Peyer's patch (tissue), 4 donors: ENCODE measurements around the gene MRPL43. TPM values are rescaled to one million over a fixed set of nuclear protein-coding genes. Genes with fewer than 3 reads are reported as not detected.
"Not testable (repeated sequence)": the region's sequence is repeated elsewhere in the genome, so short reads cannot be mapped to it uniquely, and the experiment has no call there.

Experiments
- DNase-seq, 3 donors: peaks; one replicate each; pipeline ENCODE4 v3.0.0-alpha.2; 2017 to 2019
- H3K27ac ChIP-seq, 4 donors: fragments of 200-600 bp; sonication (generic); one replicate each; pipeline ENCODE4 v1.5.1; 2016 to 2019
- H3K27me3 ChIP-seq, 2 donors: fragments of 200-600 bp; sonication (generic); one replicate each; pipeline ENCODE4 v1.5.1; 2019
- H3K36me3 ChIP-seq, 3 donors: fragments of 200-600 bp; sonication (generic); one replicate each; pipeline ENCODE4 v1.5.1; 2016 to 2019
- H3K4me1 ChIP-seq, 4 donors: fragments of 200-600 bp; sonication (generic); one replicate each; pipeline ENCODE4 v1.5.1; 2016 to 2019
- H3K4me3 ChIP-seq, 4 donors: fragments of 200-600 bp; sonication (generic); 1 replicate in 3 of 4; 2 replicates in 1 of 4; pipeline ENCODE4 v1.5.1; 2016 to 2019; ENCODE audit warnings: mild to moderate bottlenecking in 1 of 4
- H3K9me3 ChIP-seq, 4 donors: fragments of 200-600 bp; sonication (generic); one replicate each; pipeline ENCODE4 v1.5.1; 2016 to 2019; ENCODE audit warnings: mild to moderate bottlenecking in 1 of 4
- CTCF ChIP-seq, 6 experiments: fragments of 450-650 bp in 4 of 6; fragments of 200-600 bp in 2 of 6; sonication (generic) in 1 of 6; IDR thresholded peaks; one replicate each; pipeline ENCODE4 v1.5.1; 2017 to 2019; ENCODE audit warnings: antibody characterized with exemption in 6 of 6, mild to moderate bottlenecking in 3 of 6, moderate library complexity in 1 of 6
- POLR2A ChIP-seq, 2 donors: fragments of 450-650 bp; IDR thresholded peaks; one replicate each; pipeline ENCODE4 v1.5.1; 2017; ENCODE audit warnings: antibody characterized with exemption in 2 of 2, mild to moderate bottlenecking in 2 of 2, moderate library complexity in 2 of 2
- total RNA-seq, 4 donors: library from RNA; depleted of rRNA; stranded (reverse); fragments of >200 nt; gene quantifications; one replicate each; pipeline ENCODE4 v1.1.0, GENCODE V29; 2016

The MRPL43 gene
- total RNA-seq: 10 to 100 TPM; 40.5 to 85.5 (median 61.7) TPM

GRCh38 chr10:100986952-100987684 is at the start of gene MRPL43, which contains the start of gene TWNK:
Gene MRPL43 (minus strand): TSS chr10:100987497. CDS start chr10:100987443, 54 bp downstream.
Gene TWNK (plus strand): TSS chr10:100987543. CDS start chr10:100988211, 668 bp downstream.
- peak; percentile 82 to 93 (median 90) for DNase-seq
- H3K27ac ChIP-seq: peak within 1 kb of the TSS; percentile 71 to 92 (median 82)

GRCh38 chr10:101036726-101037125 is 49.4 kb upstream of the MRPL43 start:
- Histone ChIP-seq H3K9me3 (no peaks in the 10 kb centered on the region), H3K4me1 (peaks cover 0 to 32% (median 4%) of the 10 kb centered on the region in 4 donors), H3K36me3 (peaks cover 0 to 57% (median 0%) of the 10 kb centered on the region in 3 donors), H3K27ac (no peak overlapping the region), H3K27me3 (no peaks in the 10 kb centered on the region), H3K4me3 (no peak overlapping the region)
- no peak for DNase-seq
- TF ChIP-seq CTCF (IDR thresholded peaks at IDR 0.05): no peak
- TF ChIP-seq POLR2A (IDR thresholded peaks at IDR 0.05): no peak

More at GRCh38 chr10:100986952-100987684, at the start of gene MRPL43, which contains the start of gene TWNK:
- Histone ChIP-seq H3K27me3 (no peaks in the 10 kb centered on the region), H3K4me3 (peak within 1 kb of the TSS; percentile 87 to 92 (median 91)), H3K9me3 (no peaks in the 10 kb centered on the region), H3K36me3 (peaks cover 0 to 25% (median 0%) of the 10 kb centered on the region in 3 donors), H3K4me1 (peaks cover 0 to 24% (median 16%) of the 10 kb centered on the region in 4 donors)
- TF ChIP-seq CTCF (IDR thresholded peaks at IDR 0.05) (no peak), POLR2A (IDR thresholded peaks at IDR 0.05) (peak; percentile 34 to 47)

- peaks cover 0 to 57% (median 0%) of the 10 kb centered on the region in 3 donors for H3K36me3 ChIP-seq
- no peak overlapping the region for H3K4me3 ChIP-seq
- H3K27ac ChIP-seq: peak overlapping the region in 1 of 4 donors; percentile 9
- no peak for DNase-seq
- TF ChIP-seq CTCF (IDR thresholded peaks at IDR 0.05) (no peak), POLR2A (IDR thresholded peaks at IDR 0.05) (no peak)
- H3K4me1 ChIP-seq: peaks cover 0 to 28% (median 4%) of the 10 kb centered on the region in 4 donors
- H3K9me3 ChIP-seq: no peaks in the 10 kb centered on the region
- no peaks in the 10 kb centered on the region for H3K27me3 ChIP-seq
Measured at GRCh38 chr10:101035916-101036702, 48.8 kb upstream of the MRPL43 start.

- H3K4me3 ChIP-seq: no peak overlapping the region
- TF ChIP-seq POLR2A (IDR thresholded peaks at IDR 0.05): no peak
- no peak for TF ChIP-seq CTCF (IDR thresholded peaks at IDR 0.05)
- no peak for DNase-seq
- H3K36me3 ChIP-seq: peaks cover 0 to 57% (median 0%) of the 10 kb centered on the region in 3 donors
- H3K9me3 ChIP-seq: no peaks in the 10 kb centered on the region
- H3K27ac ChIP-seq: no peak overlapping the region
- no peaks in the 10 kb centered on the region for H3K27me3 ChIP-seq
- peaks cover 0 to 26% (median 7%) of the 10 kb centered on the region in 4 donors for H3K4me1 ChIP-seq
Measured at GRCh38 chr10:101035314-101035713, 48.0 kb upstream of the MRPL43 start.

- DNase-seq: peak in 2 of 3 donors; percentile 70 to 73
- H3K9me3 ChIP-seq, H3K27me3 ChIP-seq: not testable (repeated sequence)
- TF ChIP-seq POLR2A (IDR thresholded peaks at IDR 0.05): peak in 1 of 2 donors; percentile 51
- Histone ChIP-seq H3K36me3 (peaks cover 0 to 48% (median 0%) of the 10 kb centered on the region in 3 donors), H3K4me3 (peak overlapping the region in 1 of 4 donors; percentile 2), H3K4me1 (peaks cover 0 to 27% (median 7%) of the 10 kb centered on the region in 4 donors), H3K27ac (peak overlapping the region in 2 of 4 donors; percentile 37 to 50)
Measured at GRCh38 chr10:101034404-101034803, 47.1 kb upstream of the MRPL43 start.
